Measurements from ENCODE around the gene MRPL42.

MRPL42 gene

GRCh38 chr12:93467351-93468007 lies at the start of gene MRPL42:
Gene MRPL42, plus strand, starts transcription at chr12:93467514. Its CDS starts 1,772 bp downstream, at chr12:93469286.
- TF ChIP-seq, protein P1, sequence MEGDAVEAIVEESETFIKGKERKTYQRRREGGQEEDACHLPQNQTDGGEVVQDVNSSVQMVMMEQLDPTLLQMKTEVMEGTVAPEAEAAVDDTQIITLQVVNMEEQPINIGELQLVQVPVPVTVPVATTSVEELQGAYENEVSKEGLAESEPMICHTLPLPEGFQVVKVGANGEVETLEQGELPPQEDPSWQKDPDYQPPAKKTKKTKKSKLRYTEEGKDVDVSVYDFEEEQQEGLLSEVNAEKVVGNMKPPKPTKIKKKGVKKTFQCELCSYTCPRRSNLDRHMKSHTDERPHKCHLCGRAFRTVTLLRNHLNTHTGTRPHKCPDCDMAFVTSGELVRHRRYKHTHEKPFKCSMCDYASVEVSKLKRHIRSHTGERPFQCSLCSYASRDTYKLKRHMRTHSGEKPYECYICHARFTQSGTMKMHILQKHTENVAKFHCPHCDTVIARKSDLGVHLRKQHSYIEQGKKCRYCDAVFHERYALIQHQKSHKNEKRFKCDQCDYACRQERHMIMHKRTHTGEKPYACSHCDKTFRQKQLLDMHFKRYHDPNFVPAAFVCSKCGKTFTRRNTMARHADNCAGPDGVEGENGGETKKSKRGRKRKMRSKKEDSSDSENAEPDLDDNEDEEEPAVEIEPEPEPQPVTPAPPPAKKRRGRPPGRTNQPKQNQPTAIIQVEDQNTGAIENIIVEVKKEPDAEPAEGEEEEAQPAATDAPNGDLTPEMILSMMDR (IDR thresholded peaks at IDR 0.05; ENCODE audit: low read depth, low read length) = peak; percentile 90
- DNase-seq (ENCODE audit: extremely low read depth, low read depth) = peak; percentile 53

DNA sequence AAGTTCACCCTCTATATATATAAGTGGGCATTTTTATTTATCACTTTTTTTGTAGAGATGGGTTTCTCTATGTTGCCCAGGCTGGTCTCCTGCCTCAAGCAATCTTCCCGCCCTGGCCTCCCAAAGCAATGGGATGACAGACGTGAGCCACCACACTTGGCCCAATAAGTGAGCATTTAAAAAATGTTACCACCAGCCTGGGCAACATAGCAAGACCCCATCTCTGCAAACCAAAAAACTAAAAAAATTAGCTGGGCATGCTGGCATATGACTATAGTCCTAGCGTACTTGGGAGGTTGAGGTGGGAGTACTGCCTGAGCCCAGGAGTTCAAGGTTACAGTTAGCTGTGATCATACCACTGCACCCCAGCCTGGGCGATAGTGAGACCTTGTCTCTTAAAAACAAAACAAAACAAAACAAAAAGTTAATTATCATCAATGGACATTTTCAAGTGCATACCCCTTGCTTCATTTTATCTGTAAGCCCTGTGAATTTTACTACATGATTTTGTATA lies 49.3 kb upstream of the MRPL42 start:
- TF ChIP-seq, protein P1 (IDR thresholded peaks at IDR 0.05; ENCODE audit: low read depth, low read length) = no peak

GRCh38 chr12:93419388-93420034 lies 47.8 kb upstream of the MRPL42 start:
- TF ChIP-seq, protein P1 (IDR thresholded peaks at IDR 0.05; ENCODE audit: low read depth, low read length) = peak; percentile 52
- peak; percentile 30 for DNase-seq (ENCODE audit: extremely low read depth, low read depth)

More for the DNA sequence above, 49.3 kb upstream of the MRPL42 start:
- no peak for DNase-seq (ENCODE audit: extremely low read depth, low read depth)

GRCh38 chr12:93422050-93422449 lies 45.3 kb upstream of the MRPL42 start:
- TF ChIP-seq, protein P1 (IDR thresholded peaks at IDR 0.05; ENCODE audit: low read depth, low read length) = no peak
- no peak for DNase-seq (ENCODE audit: extremely low read depth, low read depth)

GRCh38 chr12:93425736-93426411 lies 41.4 kb upstream of the MRPL42 start:
- TF ChIP-seq, protein P1 (IDR thresholded peaks at IDR 0.05; ENCODE audit: low read depth, low read length) = no peak
- DNase-seq (ENCODE audit: extremely low read depth, low read depth) = no peak

GRCh38 chr12:93426412-93426805 lies 40.9 kb upstream of the MRPL42 start:
- DNase-seq (ENCODE audit: extremely low read depth, low read depth) = no peak
- TF ChIP-seq, protein P1 (IDR thresholded peaks at IDR 0.05; ENCODE audit: low read depth, low read length) = no peak

All from AG09319 (cell line).